A673 (cell line): ENCODE results near the gene TNIP1. TPM values are rescaled to one million over a fixed set of nuclear protein-coding genes. Genes with fewer than 3 reads are reported as not detected.

ENCODE experiments used
- BruUV-seq: library from RNA; stranded (reverse); fragments of 400-500 nt; replicated peaks from 2 replicates; lab custom pipeline; 2021; lab: Mats Ljungman, UMichigan
- CTCF ChIA-PET: fragments of 300-600 bp; sonication (Branson Sonifier 250); formaldehyde crosslinking; loops from one replicate; lab custom pipeline; 2022; ENCODE audit warnings: antibody characterized with exemption; lab: Charles Lee
- POLR2A ChIA-PET: fragments of 300-600 bp; sonication (Branson Sonifier 250); formaldehyde crosslinking; loops from one replicate; lab custom pipeline; 2022; ENCODE audit warnings: antibody characterized with exemption; ENCODE audit not compliant: low non-redundant PET; lab: Charles Lee
- DNase-seq: peaks from one replicate; pipeline ENCODE4 v3.0.0-alpha.2; 2015; ENCODE audit warnings: low spot score
- H3K27ac ChIP-seq: fragments of 200-600 bp; sonication (generic); 2 replicates; pipeline ENCODE4 v1.5.1; 2016; ENCODE audit warnings: mixed run types, low read depth, mild to moderate bottlenecking, mixed read lengths, antibody characterized with exemption, low read length; ENCODE audit not compliant: poor library complexity, severe bottlenecking
- H3K27me3 ChIP-seq: fragments of 200-600 bp; sonication (generic); replicated peaks from 2 replicates; pipeline ENCODE4 v1.6.1; 2017; ENCODE audit warnings: mixed run types, low read depth, mild to moderate bottlenecking, mixed read lengths, antibody characterized with exemption, low read length; ENCODE audit not compliant: insufficient read depth, poor library complexity
- H3K36me3 ChIP-seq: fragments of 200-600 bp; sonication (generic); 2 replicates; pipeline ENCODE4 v1.6.1; 2016; ENCODE audit warnings: mixed run types, mild to moderate bottlenecking, mixed read lengths, antibody characterized with exemption, low read length; ENCODE audit not compliant: insufficient read depth, poor library complexity, severe bottlenecking
- H3K4me1 ChIP-seq: fragments of 200-600 bp; sonication (generic); 2 replicates; pipeline ENCODE4 v1.6.1; 2017; ENCODE audit warnings: mixed run types, mild to moderate bottlenecking, mixed read lengths, antibody characterized with exemption, low read length; ENCODE audit not compliant: insufficient read depth, poor library complexity, severe bottlenecking
- H3K4me3 ChIP-seq: fragments of 200-600 bp; sonication (generic); 2 replicates; pipeline ENCODE4 v1.5.1; 2016; ENCODE audit warnings: low read depth, mixed run types, mild to moderate bottlenecking, mixed read lengths, low read length; ENCODE audit not compliant: poor library complexity, severe bottlenecking
- H3K9me3 ChIP-seq: fragments of 200-600 bp; sonication (generic); 2 replicates; pipeline ENCODE4 v1.6.1; 2016; ENCODE audit warnings: mixed run types, low read depth, mild to moderate bottlenecking, mixed read lengths, antibody characterized with exemption, low read length; ENCODE audit not compliant: poor library complexity, severe bottlenecking
- EZH2 ChIP-seq: fragments of 200-600 bp; sonication (generic); IDR thresholded peaks from 2 replicates; pipeline ENCODE4 v1.6.1; 2017; ENCODE audit warnings: borderline replicate concordance, low read depth, mild to moderate bottlenecking, mixed read lengths, antibody characterized with exemption, low read length; ENCODE audit not compliant: poor library complexity, severe bottlenecking
- intact Hi-C: fragments of 100-400 bp; cut with micrococcal nuclease; formaldehyde crosslinking; loops from one replicate; pipeline ENCODE4 v1.10.0; 2022; ENCODE audit not compliant: unreplicated experiment
- total RNA-seq: library from RNA; stranded (reverse); gene quantifications from 2 replicates; pipeline ENCODE4 v1.2.3, GENCODE V29; 2021
- TF ChIP-seq, protein P1 (sequence below): fragments of 300-800, 200-600 bp; sonication (generic); conservative IDR thresholded peaks from 2 replicates; pipeline ENCODE4 v1.5.1; 2017; ENCODE audit warnings: low read depth, mild to moderate bottlenecking, antibody characterized with exemption, low read length, moderate library complexity, mixed read lengths

The TNIP1 gene
- total RNA-seq, 1 experiment from 2014 or later: 33.3 TPM

GRCh38 chr5:151054709-151055108 lies 26.1 kb downstream of the TNIP1 start:
- ChIA-PET CTCF (no interaction called here), POLR2A (no interaction called here)
- intact Hi-C loops: no loop called here
- Histone ChIP-seq H3K36me3 (no peaks in the 10 kb centered on the region), H3K4me1 (no peaks in the 10 kb centered on the region), H3K9me3 (no peaks in the 10 kb centered on the region), H3K27ac (no peak overlapping the region), H3K4me3 (no peak overlapping the region), H3K27me3 (no peaks in the 10 kb centered on the region)
- DNase-seq: no peak
- TF ChIP-seq EZH2: no peak
- TF ChIP-seq, protein P1, sequence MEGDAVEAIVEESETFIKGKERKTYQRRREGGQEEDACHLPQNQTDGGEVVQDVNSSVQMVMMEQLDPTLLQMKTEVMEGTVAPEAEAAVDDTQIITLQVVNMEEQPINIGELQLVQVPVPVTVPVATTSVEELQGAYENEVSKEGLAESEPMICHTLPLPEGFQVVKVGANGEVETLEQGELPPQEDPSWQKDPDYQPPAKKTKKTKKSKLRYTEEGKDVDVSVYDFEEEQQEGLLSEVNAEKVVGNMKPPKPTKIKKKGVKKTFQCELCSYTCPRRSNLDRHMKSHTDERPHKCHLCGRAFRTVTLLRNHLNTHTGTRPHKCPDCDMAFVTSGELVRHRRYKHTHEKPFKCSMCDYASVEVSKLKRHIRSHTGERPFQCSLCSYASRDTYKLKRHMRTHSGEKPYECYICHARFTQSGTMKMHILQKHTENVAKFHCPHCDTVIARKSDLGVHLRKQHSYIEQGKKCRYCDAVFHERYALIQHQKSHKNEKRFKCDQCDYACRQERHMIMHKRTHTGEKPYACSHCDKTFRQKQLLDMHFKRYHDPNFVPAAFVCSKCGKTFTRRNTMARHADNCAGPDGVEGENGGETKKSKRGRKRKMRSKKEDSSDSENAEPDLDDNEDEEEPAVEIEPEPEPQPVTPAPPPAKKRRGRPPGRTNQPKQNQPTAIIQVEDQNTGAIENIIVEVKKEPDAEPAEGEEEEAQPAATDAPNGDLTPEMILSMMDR: no peak
- BruUV-seq: no TSS peak

DNA sequence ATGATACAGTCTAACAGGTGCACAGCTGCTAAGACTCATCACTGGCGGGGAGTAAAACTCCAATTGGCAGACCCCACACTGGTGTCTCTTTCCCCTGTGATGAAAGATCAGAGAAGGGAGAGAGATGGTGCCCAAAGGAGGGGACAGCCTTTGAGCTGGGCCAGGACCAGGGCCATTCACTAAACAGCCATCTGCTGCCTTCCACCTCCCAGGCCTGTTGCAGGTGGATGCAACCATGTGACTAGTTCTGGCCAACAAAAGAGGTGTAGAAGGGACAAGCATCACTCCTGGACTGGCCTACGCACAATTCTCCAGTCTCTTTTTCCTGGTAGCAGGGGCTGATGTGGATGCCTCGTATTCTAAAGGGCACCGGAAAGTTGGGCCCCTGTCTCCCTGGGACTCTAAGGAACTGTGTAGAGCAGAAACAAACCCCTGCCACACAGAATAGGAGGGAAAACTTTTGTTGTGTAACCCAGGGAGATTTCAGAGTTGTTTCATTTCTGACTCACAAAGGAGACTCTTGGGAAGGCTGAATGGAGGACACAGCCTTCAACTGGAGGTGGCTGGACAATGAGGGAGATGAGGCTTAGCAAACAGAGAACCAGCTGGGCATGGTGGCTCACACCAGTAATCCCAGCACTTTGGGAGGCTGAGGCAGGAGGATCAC lies 26.9 kb downstream of the TNIP1 start:
- Histone ChIP-seq H3K4me3 (no peak overlapping the region), H3K4me1 (no peaks in the 10 kb centered on the region), H3K9me3 (no peaks in the 10 kb centered on the region), H3K27ac (no peak overlapping the region), H3K36me3 (no peaks in the 10 kb centered on the region), H3K27me3 (no peaks in the 10 kb centered on the region)
- TF ChIP-seq EZH2: no peak
- TF ChIP-seq, protein P1: no peak
- BruUV-seq: no TSS peak
- POLR2A ChIA-PET: no interaction called here
- DNase-seq: no peak
- intact Hi-C loops: no loop called here
- CTCF ChIA-PET: no interaction called here

DNA sequence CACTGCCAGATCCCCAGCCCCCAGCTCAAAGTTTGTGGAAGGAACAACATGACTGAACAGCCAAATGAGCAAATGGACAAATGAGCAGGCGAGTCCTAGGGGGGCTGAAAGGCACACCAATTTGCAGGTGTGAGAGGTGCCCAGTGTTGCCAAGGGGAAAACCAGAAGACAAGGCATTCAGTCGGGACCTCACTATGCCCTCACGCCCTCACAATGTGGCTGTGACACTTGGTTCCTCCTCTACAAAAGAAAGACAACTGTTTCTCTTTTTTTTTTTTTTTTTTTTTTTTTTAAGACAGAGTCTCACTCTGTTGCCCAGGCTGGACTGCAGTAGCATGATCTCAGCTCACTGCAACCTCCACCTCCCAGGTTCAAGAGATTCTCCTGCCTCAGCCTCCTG lies 28.0 kb downstream of the TNIP1 start:
- no peak overlapping the region for H3K4me3 ChIP-seq
- no TSS peak for BruUV-seq
- intact Hi-C loops: no loop called here
- no peak for DNase-seq
- POLR2A ChIA-PET: no interaction called here
- no peaks in the 10 kb centered on the region for H3K27me3 ChIP-seq
- CTCF ChIA-PET: interaction anchor here (0.7 to 2.0 kb wide), 2 partner anchors 112 to 188 kb away, joined by 8 to 14 read pairs; no protein-coding TSS in a partner anchor
- no peaks in the 10 kb centered on the region for H3K36me3 ChIP-seq
- no peaks in the 10 kb centered on the region for H3K4me1 ChIP-seq
- H3K9me3 ChIP-seq: no peaks in the 10 kb centered on the region
- TF ChIP-seq, protein P1: no peak
- no peak for TF ChIP-seq EZH2
- H3K27ac ChIP-seq: no peak overlapping the region
